ENCODE results near the gene MORC4. TPM values are rescaled to one million over a fixed set of nuclear protein-coding genes. Genes with fewer than 3 reads are reported as not detected.

Gene MORC4
- total and polyA plus RNA-seq, 2 of the 4 experiments (the other 2 are of a cell fraction) = 17.5 to 34.2 TPM

GRCh38 chrX:107025545-107025944 is 25.5 kb upstream of the MORC4 start:
- Histone ChIP-seq H3K36me3 (ENCODE audit: control insufficient read depth, insufficient read depth, low read length) (no peaks in the 10 kb centered on the region), H3K18ac (ENCODE audit: low read depth, low read length) (no peak overlapping the region), H3K9me1 (ENCODE audit: insufficient read depth, low read length) (no peaks in the 10 kb centered on the region), H2BK15ac (ENCODE audit: low read depth, low read length) (no peak overlapping the region), H2AK9ac (replicated peaks; ENCODE audit: low read depth, low read length, poor library complexity) (no peak overlapping the region), H3K79me1 (ENCODE audit: low read depth in 1 of 2, low read length in 2 of 2) (no peaks in the 10 kb centered on the region), H3K56ac (ENCODE audit: extremely low read depth, insufficient read depth, low read length) (no peak overlapping the region), H2AK5ac (ENCODE audit: low read depth, low read length) (no peak overlapping the region), H3K23ac (ENCODE audit: low read depth, low read length) (no peak overlapping the region), H2BK120ac (ENCODE audit: low read depth, low read length) (no peak overlapping the region), H3K9me3 (ENCODE audit: control insufficient read depth, insufficient read depth, low read length) (no peaks in the 10 kb centered on the region), H3K4me2 (ENCODE audit: low read depth, low read length) (no peak overlapping the region), H4K5ac (ENCODE audit: low read depth, low read length) (no peak overlapping the region), H4K20me1 (ENCODE audit: insufficient read depth, low read length) (no peaks in the 10 kb centered on the region), H4K8ac (ENCODE audit: low read depth in 2 of 2, low read length in 2 of 2) (no peak overlapping the region), H3K4me3 (ENCODE audit: insufficient read depth, low read depth, low read length) (no peak overlapping the region), H2BK20ac (ENCODE audit: low read depth, low read length) (no peak overlapping the region), H2BK5ac (ENCODE audit: low read depth, low read length, poor library complexity, severe bottlenecking) (no peak overlapping the region), H3K4me1 (ENCODE audit: control insufficient read depth, insufficient read depth, low read length) (no peaks in the 10 kb centered on the region), H3K27ac (ENCODE audit: insufficient read depth, low read length) (no peak overlapping the region), H3K14ac (replicated peaks; ENCODE audit: low read depth, low read length) (no peak overlapping the region), H3K27me3 (ENCODE audit: control insufficient read depth, insufficient read depth, low read length) (peaks cover 3% of the 10 kb centered on the region), H4K91ac (ENCODE audit: insufficient read depth, low read depth, low read length) (no peak overlapping the region), H3K9ac (ENCODE audit: low read depth, low read length) (no peak overlapping the region), H2AFZ (replicated peaks; ENCODE audit: low read length, poor library complexity) (no peak overlapping the region), H3K4ac (ENCODE audit: low read depth, low read length) (no peak overlapping the region)
- no peak for TF ChIP-seq FOS (IDR thresholded peaks at IDR 0.05; ENCODE audit: low read depth, low read length)
- TF ChIP-seq CTCF (conservative IDR thresholded peaks at IDR 0.05; ENCODE audit: low read depth, low read length) = peak; percentile 52
- peak; percentile 38; the same call in 1 of the 2 replicates for TF ChIP-seq SMC3 (IDR thresholded peaks at IDR 0.05; ENCODE audit: low read depth, low read length)
- no peak for TF ChIP-seq MAFK (IDR thresholded peaks at IDR 0.05; ENCODE audit: low read depth, low read length)
- TF ChIP-seq MXI1 (IDR thresholded peaks at IDR 0.05; ENCODE audit: borderline replicate concordance, low read depth, low read length) = no peak
- no peak for TF ChIP-seq CEBPB (IDR thresholded peaks at IDR 0.05; ENCODE audit: low read depth, low read length)
- TF ChIP-seq NFE2L2 (IDR thresholded peaks at IDR 0.05; ENCODE audit: low read depth, low read length) = no peak
- no peak for TF ChIP-seq POLR2A (IDR thresholded peaks at IDR 0.05; ENCODE audit: low read depth, low read length)
- peak; percentile 63 for TF ChIP-seq RAD21 (IDR thresholded peaks at IDR 0.05; ENCODE audit: low read length)
- no peak for TF ChIP-seq USF2 (IDR thresholded peaks at IDR 0.05; ENCODE audit: low read depth, low read length)
- TF ChIP-seq CHD1 (IDR thresholded peaks at IDR 0.05; ENCODE audit: low read depth, low read length) = no peak
- no peak for TF ChIP-seq RCOR1 (IDR thresholded peaks at IDR 0.05; ENCODE audit: insufficient replicate concordance, low read length)
- TF ChIP-seq RFX5 (IDR thresholded peaks at IDR 0.05; ENCODE audit: low read depth, low read length) = no peak
- 10% methylated on average over 2 of the region's 2 CpGs; no CpG with 5 or more reads in 1 of the 2 experiments for WGBS, 2 experiments (ENCODE audit: extremely low coverage in 2 of 2, insufficient read length in 1 of 2)
- POLR2A ChIA-PET (ENCODE audit: unreplicated experiment) = no interaction called here
- peak; percentile 24 for DNase-seq
- in situ Hi-C loops (cut with MboI; ENCODE audit: low sequenced_read_pairs) = no loop called here
- CTCF ChIA-PET = no interaction called here
- ATAC-seq (ENCODE audit: low read depth) = peak; percentile 56; the same call in 1 of the 2 replicates
- intact Hi-C loops (cut with micrococcal nuclease) = loop anchor here (5.0 to 10.0 kb wide), 4 partner anchors 131 to 979 kb away; no protein-coding TSS in a partner anchor
- no TSS peak for BruUV-seq (replicated peaks)
- dilution Hi-C loops (cut with HindIII; ENCODE audit: low sequenced_read_pairs, unreplicated experiment) = no loop called here
